Inflammatory macrophage treated with lipopolysaccharide for 1 hour (primary cell): ENCODE measurements around the gene HCCS.
A peak's percentile ranks its signal among the peaks of the same experiment; 100 is the strongest.
"Not testable (repeated sequence)": the region's sequence is repeated elsewhere in the genome, so short reads cannot be mapped to it uniquely, and the experiment has no call there.

ENCODE experiments used
- DNase-seq, 2 donors: peaks; one replicate each; pipeline ENCODE4 v3.0.0-alpha.2; 2020 to 2022

Gene HCCS

GRCh38 chrX:11111037-11111851 is at the start of gene HCCS:
Gene HCCS (plus strand): TSS chrX:11111332. CDS start chrX:11112061, 729 bp downstream.
- DNase-seq, result peak; percentile 79

- DNase-seq, result no peak
Measured at GRCh38 chrX:11064276-11064675, 46.9 kb upstream of the HCCS start.

- DNase-seq, result no peak
Measured at GRCh38 chrX:11064851-11065600, 46.1 kb upstream of the HCCS start.

- DNase-seq, result no peak
Measured at GRCh38 chrX:11066812-11067211, 44.3 kb upstream of the HCCS start.

GRCh38 chrX:11073381-11073780 is 37.8 kb upstream of the HCCS start:
- DNase-seq, result no peak

GRCh38 chrX:11080741-11081305 is 30.3 kb upstream of the HCCS start:
- no peak for DNase-seq

- DNase-seq, result no peak
Measured at GRCh38 chrX:11081511-11081910, 29.6 kb upstream of the HCCS start.

- no peak for DNase-seq
Measured at GRCh38 chrX:11085305-11085704, 25.8 kb upstream of the HCCS start.

- DNase-seq, result no peak
Measured at GRCh38 chrX:11089802-11090201, 21.3 kb upstream of the HCCS start.

GRCh38 chrX:11097933-11098332 is 13.2 kb upstream of the HCCS start:
- DNase-seq, result no peak

- DNase-seq, result no peak
Measured at GRCh38 chrX:11099465-11099864, 11.7 kb upstream of the HCCS start.

GRCh38 chrX:11100281-11101035 is 10.7 kb upstream of the HCCS start:
- no peak for DNase-seq

- DNase-seq, result no peak
Measured at GRCh38 chrX:11103006-11103405, 8.1 kb upstream of the HCCS start.

GRCh38 chrX:11103751-11104150 is 7.4 kb upstream of the HCCS start:
- DNase-seq, result no peak

GRCh38 chrX:11105080-11105479 is 6.1 kb upstream of the HCCS start:
- DNase-seq, result no peak

- DNase-seq, result no peak
Measured at GRCh38 chrX:11108253-11108941, 2.7 kb upstream of the HCCS start.

- no peak for DNase-seq
Measured at GRCh38 chrX:11109968-11110367, 1.2 kb upstream of the HCCS start.

- DNase-seq, result no peak
Measured at GRCh38 chrX:11111947-11112346, 815 bp downstream of the HCCS start.

- DNase-seq, result peak; percentile 25 to 32
Measured at GRCh38 chrX:11113731-11114130, 2.6 kb downstream of the HCCS start.

- DNase-seq, result no peak
Measured at GRCh38 chrX:11117745-11118144, 6.6 kb downstream of the HCCS start.

GRCh38 chrX:11119313-11119943 is 8.3 kb downstream of the HCCS start:
- no peak for DNase-seq

GRCh38 chrX:11123087-11123486 is 12.0 kb downstream of the HCCS start:
- DNase-seq, result not testable (repeated sequence)
